ENCODE results near the gene CA7. TPM values are rescaled to one million over a fixed set of nuclear protein-coding genes. Genes with fewer than 3 reads are reported as not detected.
A peak's percentile ranks its signal among the peaks of the same experiment; 100 is the strongest.

Gene CA7
- total RNA-seq, 2 donors from 2014 or later: not detected

DNA sequence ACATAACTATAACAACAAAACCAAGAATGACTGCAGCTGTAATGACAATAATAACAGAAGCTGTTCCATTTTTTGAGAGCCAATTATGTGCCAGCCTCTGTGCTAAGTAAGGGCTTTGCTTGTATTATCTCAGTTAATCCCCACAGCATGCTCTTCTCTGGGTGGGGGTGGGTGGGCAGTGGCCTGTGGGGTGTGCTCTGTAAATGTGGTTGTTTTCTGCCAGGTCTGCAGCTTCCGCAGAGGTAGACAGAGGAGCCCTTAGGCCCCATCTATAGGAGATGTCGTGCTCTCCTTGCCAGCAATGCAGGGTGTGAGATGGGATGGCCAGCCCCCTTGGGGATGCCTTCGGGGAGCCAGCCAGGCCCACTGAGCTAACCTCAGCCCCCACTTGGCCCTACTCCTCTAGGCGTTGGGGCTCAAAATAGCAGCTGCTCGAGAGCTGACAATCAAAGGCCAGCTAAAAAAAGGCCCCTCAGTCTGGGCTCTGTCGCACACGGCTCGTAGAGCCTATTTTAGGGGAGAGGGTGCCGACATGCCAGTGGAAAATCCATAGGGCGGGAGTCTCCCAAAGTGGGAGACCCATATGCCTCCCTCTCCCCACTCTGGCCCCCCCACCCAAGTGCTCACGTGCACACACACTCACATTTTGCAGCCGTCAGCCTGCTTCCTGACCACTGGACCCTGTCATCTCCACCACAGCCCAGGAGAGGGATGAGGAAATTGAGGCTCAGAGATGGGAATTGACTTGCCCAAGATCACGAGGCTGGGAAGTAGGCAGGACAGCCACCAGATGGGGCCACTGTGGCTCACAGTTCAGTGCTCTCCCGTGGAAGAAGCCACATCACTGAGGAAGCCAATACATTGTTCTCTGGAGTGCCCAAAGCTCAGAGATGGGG, 58.7 kb downstream of the CA7 start:
- Histone ChIP-seq H3K27me3 (no peaks in the 10 kb centered on the region), H3K4me3 (no peak overlapping the region), H3K36me3 (no peaks in the 10 kb centered on the region), H3K9me3 (no peaks in the 10 kb centered on the region), H3K27ac (peak overlapping the region; percentile 90 to 96), H3K4me1 (peaks cover 0 to 88% of the 10 kb centered on the region in 2 donors)
- TF ChIP-seq, protein P1, sequence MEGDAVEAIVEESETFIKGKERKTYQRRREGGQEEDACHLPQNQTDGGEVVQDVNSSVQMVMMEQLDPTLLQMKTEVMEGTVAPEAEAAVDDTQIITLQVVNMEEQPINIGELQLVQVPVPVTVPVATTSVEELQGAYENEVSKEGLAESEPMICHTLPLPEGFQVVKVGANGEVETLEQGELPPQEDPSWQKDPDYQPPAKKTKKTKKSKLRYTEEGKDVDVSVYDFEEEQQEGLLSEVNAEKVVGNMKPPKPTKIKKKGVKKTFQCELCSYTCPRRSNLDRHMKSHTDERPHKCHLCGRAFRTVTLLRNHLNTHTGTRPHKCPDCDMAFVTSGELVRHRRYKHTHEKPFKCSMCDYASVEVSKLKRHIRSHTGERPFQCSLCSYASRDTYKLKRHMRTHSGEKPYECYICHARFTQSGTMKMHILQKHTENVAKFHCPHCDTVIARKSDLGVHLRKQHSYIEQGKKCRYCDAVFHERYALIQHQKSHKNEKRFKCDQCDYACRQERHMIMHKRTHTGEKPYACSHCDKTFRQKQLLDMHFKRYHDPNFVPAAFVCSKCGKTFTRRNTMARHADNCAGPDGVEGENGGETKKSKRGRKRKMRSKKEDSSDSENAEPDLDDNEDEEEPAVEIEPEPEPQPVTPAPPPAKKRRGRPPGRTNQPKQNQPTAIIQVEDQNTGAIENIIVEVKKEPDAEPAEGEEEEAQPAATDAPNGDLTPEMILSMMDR (IDR thresholded peaks at IDR 0.05): no peak
- no peak for DNase-seq (ENCODE audit: low spot score)

Other genes starting within 250 kb of the CA7 start
- gene CMTM3, start 239.7 kb upstream of the CA7 start, total RNA-seq: 10 to 100 TPM; 15.6 to 26.2 TPM
- gene CMTM4, start 147.7 kb upstream of the CA7 start, total RNA-seq: 10 to 100 TPM in 1 of 2 donors, 1 to 10 TPM in 1; 7.5 to 15.2 TPM
- 10 to 100 TPM; 76.9 to 89.6 TPM for gene DYNC1LI2, start 92.8 kb upstream of the CA7 start, total RNA-seq
- not detected for gene TERB1, start 42.8 kb upstream of the CA7 start, total RNA-seq
- 10 to 100 TPM; 25.6 to 27.3 TPM for gene NAE1, start 13.4 kb upstream of the CA7 start, total RNA-seq
- 1 to 10 TPM; 1.7 to 3.4 TPM for gene PDP2, start 36.1 kb downstream of the CA7 start, total RNA-seq
- gene CDH16, start 74.5 kb downstream of the CA7 start, total RNA-seq: 1 to 10 TPM in 1 of 2 donors, under 1 TPM in 1; 0.79 to 1.4 TPM
- 100 to 1,000 TPM; 173 to 266 TPM for gene RRAD, start 81.1 kb downstream of the CA7 start, total RNA-seq
- 100 to 1,000 TPM in 1 of 2 donors, 10 to 100 TPM in 1; 75.3 to 118 TPM for gene CIAO2B, start 90.0 kb downstream of the CA7 start, total RNA-seq
- gene CES2, start 91.1 kb downstream of the CA7 start, total RNA-seq: 10 to 100 TPM; 33.1 to 51.4 TPM
- under 1 TPM; 0.16 to 0.89 TPM for gene CES3, start 116.9 kb downstream of the CA7 start, total RNA-seq
- 10 to 100 TPM in 1 of 2 donors, 1 to 10 TPM in 1; 7.8 to 20.6 TPM for gene CES4A, start 144.2 kb downstream of the CA7 start, total RNA-seq
- 10 to 100 TPM; 25.7 to 49.3 TPM for gene CBFB, start 184.7 kb downstream of the CA7 start, total RNA-seq

Data from right atrium auricular region (tissue), 2 donors.